HepG2 (cell line): ENCODE results near the gene RSPH9. TPM values are rescaled to one million over a fixed set of nuclear protein-coding genes. Genes with fewer than 3 reads are reported as not detected.

Source experiments
- ARID2 ChIP-seq: sonication (generic); formaldehyde crosslinking; IDR thresholded peaks from 2 replicates; pipeline ENCODE4 v1.8.1; 2022; ENCODE audit warnings: mild to moderate bottlenecking, missing genetic modification reagents, borderline replicate concordance
- FOXK1 ChIP-seq: sonication (generic); formaldehyde crosslinking; IDR thresholded peaks from 2 replicates; pipeline ENCODE4 v1.4.0; 2020; ENCODE audit warnings: low read depth, missing genetic modification reagents, borderline replicate concordance
- HCFC1 ChIP-seq: fragments of 150-350 bp; IDR thresholded peaks from 2 replicates; pipeline ENCODE4 v1.6.1; 2014; ENCODE audit warnings: low read depth, low read length
- HNF4G ChIP-seq, 2 experiments: sonication (generic) in 1 of 2; formaldehyde crosslinking in 1 of 2; IDR thresholded peaks; 2 replicates each; pipeline versions ENCODE4 v1.4.0 to v1.6.1; 2011 to 2020; ENCODE audit warnings: borderline replicate concordance in 2 of 2, low read depth in 2 of 2, mild to moderate bottlenecking in 2 of 2, low read length in 1 of 2, missing genetic modification reagents in 1 of 2, moderate library complexity in 1 of 2
- IKZF1 ChIP-seq: fragments of 450-650 bp; IDR thresholded peaks from 2 replicates; pipeline ENCODE4 v1.7.1; 2016
- KDM4B ChIP-seq: sonication (generic); formaldehyde crosslinking; IDR thresholded peaks from 2 replicates; pipeline ENCODE4 v1.4.0; 2020; ENCODE audit warnings: missing genetic modification reagents
- MNT ChIP-seq: fragments of 450-650 bp; IDR thresholded peaks from 2 replicates; pipeline ENCODE4 v1.6.1; 2016
- MYNN ChIP-seq: sonication (generic); formaldehyde crosslinking; IDR thresholded peaks from 2 replicates; pipeline ENCODE4 v1.4.0; 2020; ENCODE audit warnings: mild to moderate bottlenecking, low read depth, missing genetic modification reagents
- SOX6 ChIP-seq, 2 experiments: fragments of 450-650 bp in 1 of 2; sonication (generic) in 1 of 2; formaldehyde crosslinking in 1 of 2; IDR thresholded peaks; 2 replicates each; pipeline versions ENCODE4 v1.4.0 to v1.6.1; 2017 to 2020; ENCODE audit warnings: antibody characterized with exemption in 1 of 2, mild to moderate bottlenecking in 1 of 2, missing genetic modification reagents in 1 of 2
- THAP11 ChIP-seq: IDR thresholded peaks from 2 replicates; pipeline ENCODE4 v1.6.1; 2016; ENCODE audit warnings: missing biosample characterization, missing genetic modification reagents
- ZBTB20 ChIP-seq: sonication (generic); formaldehyde crosslinking; IDR thresholded peaks from 2 replicates; pipeline ENCODE4 v1.8.1; 2023; ENCODE audit warnings: missing genetic modification reagents, low read depth, mild to moderate bottlenecking, borderline replicate concordance
- ZBTB38 ChIP-seq: sonication (generic); formaldehyde crosslinking; IDR thresholded peaks from 2 replicates; pipeline ENCODE4 v1.5.1; 2020; ENCODE audit warnings: mild to moderate bottlenecking, missing genetic modification reagents
- ZBTB43 ChIP-seq: sonication (generic); formaldehyde crosslinking; conservative IDR thresholded peaks from 2 replicates; pipeline ENCODE4 v1.4.0; 2020; ENCODE audit warnings: missing genetic modification reagents
- ZFP36L2 ChIP-seq: sonication (generic); formaldehyde crosslinking; IDR thresholded peaks from 2 replicates; pipeline ENCODE4 v1.4.0; 2020; ENCODE audit warnings: missing genetic modification reagents
- ZNF205 ChIP-seq: IDR thresholded peaks from 2 replicates; pipeline ENCODE4 v1.6.1; 2018; ENCODE audit warnings: missing biosample characterization, missing genetic modification reagents
- ZNF260 ChIP-seq: sonication (generic); formaldehyde crosslinking; IDR thresholded peaks from 2 replicates; pipeline ENCODE4 v1.4.0; 2020; ENCODE audit warnings: missing genetic modification reagents, low read depth, mild to moderate bottlenecking, borderline replicate concordance
- ZNF276 ChIP-seq: sonication (generic); formaldehyde crosslinking; IDR thresholded peaks from 2 replicates; pipeline ENCODE4 v1.4.0; 2020; ENCODE audit warnings: mild to moderate bottlenecking, low read depth, missing genetic modification reagents
- ZNF512B ChIP-seq: sonication (generic); formaldehyde crosslinking; IDR thresholded peaks from 2 replicates; pipeline ENCODE4 v1.5.1; 2020; ENCODE audit warnings: missing genetic modification reagents, mild to moderate bottlenecking, borderline replicate concordance
- ZNF775 ChIP-seq: sonication (generic); formaldehyde crosslinking; IDR thresholded peaks from 2 replicates; pipeline ENCODE4 v1.4.0; 2020; ENCODE audit warnings: missing genetic modification reagents, mild to moderate bottlenecking, moderate library complexity, borderline replicate concordance
- polyA plus RNA-seq, 8 experiments: library from polyadenylated mRNA; depleted of rRNA in 3 of 8; stranded (reverse) in 7 of 8; unstranded in 1 of 8; fragments of >200 nt; fragmentation: Illumina TruSeq in 4 of 8; extraction: Trizol in 4 of 8; gene quantifications; 2 replicates each; pipeline versions ENCODE4 v1.2.1 to v1.2.3, GENCODE V29; 2011 to 2016; ENCODE audit warnings: low read depth in 4 of 8, missing spikeins in 1 of 8, mixed read lengths in 1 of 8; ENCODE audit not compliant: insufficient read depth in 1 of 8
- total RNA-seq, 5 experiments: library from RNA; depleted of rRNA; stranded (reverse); fragments of >200 nt; fragmentation: Illumina TruSeq; extraction: Trizol; gene quantifications; 2 replicates each; pipeline ENCODE4 v1.2.3, GENCODE V29; 2016; ENCODE audit warnings: low read depth in 1 of 5

The RSPH9 gene
- total and polyA plus RNA-seq, 2 of the 13 experiments (the other 11 are each of a cell fraction or from before 2014, with no cell fraction given), result 0.04 TPM; not detected in 1

- TF ChIP-seq HNF4G (IDR thresholded peaks at IDR 0.05; ENCODE audit: borderline replicate concordance, low read depth, low read length), result no peak
- TF ChIP-seq HNF4G (CRISPR knock-in tag; IDR thresholded peaks at IDR 0.05; ENCODE audit: borderline replicate concordance, low read depth), result no peak
- TF ChIP-seq MYNN, result no peak
- TF ChIP-seq ZBTB20 (CRISPR knock-in tag), result peak; percentile 63; the same call in 1 of the 2 replicates
- no peak for TF ChIP-seq ZNF276 (CRISPR knock-in tag)
- no peak for TF ChIP-seq HCFC1
- no peak for TF ChIP-seq ZNF260 (CRISPR knock-in tag)
- no peak for TF ChIP-seq SOX6 (IDR thresholded peaks at IDR 0.05)
- TF ChIP-seq SOX6 (CRISPR knock-in tag; IDR thresholded peaks at IDR 0.05), result peak; percentile 81
- TF ChIP-seq KDM4B (CRISPR knock-in tag), result no peak
- no peak for TF ChIP-seq ZBTB38 (CRISPR knock-in tag)
- TF ChIP-seq ZNF775 (CRISPR knock-in tag), result no peak
- TF ChIP-seq ZNF205, result no peak
- TF ChIP-seq ZFP36L2, result no peak
- TF ChIP-seq FOXK1 (CRISPR knock-in tag), result no peak
- no peak for TF ChIP-seq MNT
- no peak for TF ChIP-seq THAP11
- TF ChIP-seq ZBTB43 (CRISPR knock-in tag), result no peak
- TF ChIP-seq IKZF1, result no peak
- no peak for TF ChIP-seq ZNF512B
- TF ChIP-seq ARID2 (CRISPR knock-in tag), result no peak
Observed at GRCh38 chr6:43699564-43700186, 54.8 kb downstream of the RSPH9 start (continued).
